HCT116 (cell line): ENCODE data around the gene RPL38. TPM values are rescaled to one million over a fixed set of nuclear protein-coding genes. Genes with fewer than 3 reads are reported as not detected.

Experiments used
- ATAC-seq: fragments of 200-7000 bp; cut with Tn5 transposase; 2 replicates; pipeline ENCODE4 v1.9.1; 2020; ENCODE audit warnings: mild to moderate bottlenecking, moderate library complexity
- BruUV-seq: library from RNA; stranded (reverse); fragments of 400-500 nt; replicated peaks from 2 replicates; lab custom pipeline; 2021; lab: Mats Ljungman, UMichigan
- CTCF ChIA-PET: fragments of 300-600 bp; sonication (Branson Sonifier 250); formaldehyde crosslinking; loops from one replicate; lab custom pipeline; 2021; ENCODE audit warnings: antibody characterized with exemption; lab: Charles Lee
- POLR2A ChIA-PET: fragments of 300-600, 350-600 bp; sonication (Branson Sonifier 250); formaldehyde crosslinking; loops from one replicate; lab custom pipeline; 2021; ENCODE audit warnings: antibody characterized with exemption; lab: Charles Lee
- RAD21 ChIA-PET, 2 experiments: fragments of 300-600 bp; sonication (Branson Sonifier 250); formaldehyde crosslinking; loops; one replicate each; lab custom pipeline; 2023; ENCODE audit warnings: low total read pairs in 2 of 2; ENCODE audit not compliant: uncharacterized antibody in 2 of 2, unreplicated experiment in 2 of 2, low non-redundant PET in 1 of 2; lab: Charles Lee
- DNase-seq: peaks from one replicate; pipeline ENCODE4 v3.0.0-alpha.2; 2010; ENCODE audit warnings: low read depth, low spot score
- H2AFZ ChIP-seq: fragments of 200-600 bp; shearing (Covaris generic), sonication (generic); 2 replicates; pipeline ENCODE4 v1.6.1; 2017; ENCODE audit warnings: low read depth, mixed run types, mixed read lengths, antibody characterized with exemption, low read length; ENCODE audit not compliant: poor library complexity, severe bottlenecking
- H3K27ac ChIP-seq: 2 replicates; pipeline ENCODE4 v1.5.1; 2012; ENCODE audit warnings: low read depth, low read length
- H3K27me3 ChIP-seq: fragments of 200-600 bp; sonication (generic); 2 replicates; pipeline ENCODE4 v1.6.1; 2016; ENCODE audit warnings: mixed run types, low read length, mixed read lengths; ENCODE audit not compliant: insufficient read depth
- H3K36me3 ChIP-seq, 2 experiments: fragments of 200-500 bp in 1 of 2; fragments of 200-600 bp in 1 of 2; sonication (Bioruptor generic) in 1 of 2; sonication (generic) in 1 of 2; 2 replicates each; pipeline versions ENCODE4 v1.5.1 to v1.6.1; 2014 to 2016; ENCODE audit warnings: low read length in 2 of 2, inconsistent platforms in 1 of 2, mixed read lengths in 1 of 2, mixed run types in 1 of 2; ENCODE audit not compliant: insufficient read depth in 2 of 2, control insufficient read depth in 1 of 2
- H3K4me1 ChIP-seq, 2 experiments: fragments of 200-600 bp in 1 of 2; sonication (generic) in 1 of 2; 2 replicates each; pipeline versions ENCODE4 v1.5.1 to v1.6.1; 2012 to 2017; ENCODE audit warnings: low read length in 2 of 2, inconsistent platforms in 1 of 2, mild to moderate bottlenecking in 1 of 2, mixed read lengths in 1 of 2, mixed run types in 1 of 2, moderate library complexity in 1 of 2; ENCODE audit not compliant: insufficient read depth in 2 of 2, control insufficient read depth in 1 of 2
- H3K4me2 ChIP-seq: fragments of 200-600 bp; sonication (generic); 2 replicates; pipeline ENCODE4 v1.6.1; 2017; ENCODE audit warnings: mixed run types, low read length, mixed read lengths
- H3K4me3 ChIP-seq, 2 experiments: fragments of 200-600 bp in 1 of 2; sonication (generic) in 1 of 2; replicated peaks in 1 of 2; 2 replicates each; pipeline ENCODE4 v1.5.1; 2011 to 2016; ENCODE audit warnings: low read length in 2 of 2, control low read depth in 1 of 2, low read depth in 1 of 2, mild to moderate bottlenecking in 1 of 2, mixed read lengths in 1 of 2, mixed run types in 1 of 2
- H3K79me2 ChIP-seq: fragments of 200-600 bp; sonication (generic); 2 replicates; pipeline ENCODE4 v1.6.1; 2017; ENCODE audit warnings: mild to moderate bottlenecking, mixed run types, low read length, moderate library complexity, mixed read lengths; ENCODE audit not compliant: insufficient read depth
- H3K9ac ChIP-seq: fragments of 200-600 bp; sonication (generic); 2 replicates; pipeline ENCODE4 v1.6.1; 2016; ENCODE audit warnings: low read length, mixed read lengths
- H3K9me2 ChIP-seq: fragments of 200-600 bp; sonication (generic), shearing (Covaris generic); 2 replicates; pipeline ENCODE4 v1.6.1; 2017; ENCODE audit warnings: mixed run types, mild to moderate bottlenecking, moderate library complexity; ENCODE audit not compliant: insufficient read depth
- H3K9me3 ChIP-seq, 2 experiments: fragments of 200-500 bp in 1 of 2; fragments of 200-600 bp in 1 of 2; sonication (Bioruptor generic) in 1 of 2; sonication (generic) in 1 of 2; 2 replicates each; pipeline ENCODE4 v1.6.1; 2014 to 2017; ENCODE audit warnings: low read length in 2 of 2, mixed read lengths in 2 of 2, inconsistent platforms in 1 of 2, low read depth in 1 of 2, mild to moderate bottlenecking in 1 of 2, mixed run types in 1 of 2, moderate library complexity in 1 of 2; ENCODE audit not compliant: control insufficient read depth in 1 of 2, insufficient read depth in 1 of 2
- H4K20me1 ChIP-seq: fragments of 200-600 bp; sonication (generic), shearing (Covaris generic); 2 replicates; pipeline ENCODE4 v1.6.1; 2017; ENCODE audit warnings: mixed run types, mild to moderate bottlenecking, moderate library complexity; ENCODE audit not compliant: insufficient read depth
- CBX3 ChIP-seq: IDR thresholded peaks from 2 replicates; pipeline ENCODE4 v1.6.1; 2012; ENCODE audit warnings: low read depth
- CEBPB ChIP-seq: IDR thresholded peaks from 2 replicates; pipeline ENCODE4 v1.6.1; 2012; ENCODE audit warnings: low read depth
- EGR1 ChIP-seq: IDR thresholded peaks from 2 replicates; pipeline ENCODE4 v1.6.1; 2012; ENCODE audit warnings: low read depth
- EZH2 ChIP-seq: fragments of 200-600 bp; sonication (generic); IDR thresholded peaks from 2 replicates; pipeline ENCODE4 v1.6.1; 2017; ENCODE audit warnings: antibody characterized with exemption, mixed run types
- POLR2AphosphoS5 ChIP-seq: IDR thresholded peaks from 2 replicates; pipeline ENCODE4 v1.6.1; 2011; ENCODE audit warnings: mild to moderate bottlenecking, low read depth, low read length, moderate library complexity
- SIN3A ChIP-seq: IDR thresholded peaks from 2 replicates; pipeline ENCODE4 v1.6.1; 2012; ENCODE audit warnings: low read depth
- SP1 ChIP-seq: IDR thresholded peaks from 2 replicates; pipeline ENCODE4 v1.6.1; 2012; ENCODE audit warnings: low read depth
- SRF ChIP-seq: IDR thresholded peaks from 2 replicates; pipeline ENCODE4 v1.6.1; 2012; ENCODE audit warnings: low read depth
- TCF7L2 ChIP-seq: IDR thresholded peaks from 2 replicates; pipeline ENCODE4 v1.7.0; 2011; ENCODE audit warnings: borderline replicate concordance, inconsistent platforms; ENCODE audit not compliant: insufficient read depth, insufficient read length; ENCODE audit errors: extremely low read depth
- YY1 ChIP-seq: IDR thresholded peaks from 2 replicates; pipeline ENCODE4 v1.6.1; 2011; ENCODE audit warnings: low read length, low read depth, moderate library complexity, mild to moderate bottlenecking; ENCODE audit not compliant: insufficient replicate concordance; ENCODE audit errors: extremely low read depth
- ZFX ChIP-seq: fragments of 450-650 bp; IDR thresholded peaks from 2 replicates; pipeline ENCODE4 v1.6.1; 2017
- intact Hi-C: fragments of 100-400 bp; cut with micrococcal nuclease; formaldehyde crosslinking; loops from 2 replicates; pipeline ENCODE4 v1.10.0; 2022
- total RNA-seq: library from RNA; stranded (reverse); gene quantifications from one replicate; pipeline ENCODE4 v1.2.1, GENCODE V29; 2021; ENCODE audit not compliant: unreplicated experiment
- TF ChIP-seq, protein P1 (sequence below): IDR thresholded peaks from 2 replicates; pipeline ENCODE4 v1.6.1; 2012
- TF ChIP-seq, protein P2 (sequence below): IDR thresholded peaks from 2 replicates; pipeline ENCODE4 v1.6.1; 2012; ENCODE audit warnings: low read depth

RPL38 gene
- total RNA-seq, 1 experiment from 2014 or later = 1,628 TPM

DNA sequence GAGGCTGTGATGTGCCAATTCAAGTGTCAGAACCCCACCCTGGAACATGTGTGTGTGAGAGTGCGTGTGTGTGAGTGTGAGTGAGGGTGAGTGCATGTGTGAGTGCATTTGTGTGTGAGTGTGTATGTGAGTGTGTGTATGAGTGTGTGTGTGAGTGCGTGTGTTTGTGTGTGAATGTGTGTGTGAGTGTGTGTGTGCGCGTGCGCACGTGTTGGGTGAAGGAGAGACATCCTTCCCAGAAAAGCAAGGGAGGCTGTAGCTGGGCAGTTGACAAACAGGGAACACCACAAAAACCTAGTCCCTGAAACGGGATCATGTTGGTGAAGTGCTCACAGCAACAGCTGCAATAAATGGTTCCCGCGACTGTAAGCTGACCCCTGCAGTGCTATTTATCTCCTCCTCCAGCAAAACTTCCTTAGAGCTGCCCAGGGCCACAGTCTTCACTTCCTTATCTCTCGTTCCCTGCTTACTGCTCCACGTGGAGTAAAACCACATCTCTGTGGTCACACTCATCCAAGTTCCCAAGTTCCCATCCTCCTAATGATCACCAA, 40.1 kb upstream of the RPL38 start:
- no peak overlapping the region for H3K27ac ChIP-seq
- BruUV-seq = no TSS peak
- POLR2A ChIA-PET = no interaction called here
- no peaks in the 10 kb centered on the region for H3K79me2 ChIP-seq
- H3K9me3 ChIP-seq = no peaks in the 10 kb centered on the region
- no peak overlapping the region for H2AFZ ChIP-seq
- peaks cover 37% of the 10 kb centered on the region for H3K27me3 ChIP-seq
- DNase-seq = no peak
- no peak overlapping the region for H3K9ac ChIP-seq
- CTCF ChIA-PET = interaction anchor here (1.1 kb wide), 1 partner anchor 36 kb away, joined by 3 read pairs; no protein-coding TSS in a partner anchor
- H3K36me3 ChIP-seq = no peaks in the 10 kb centered on the region
- RAD21 ChIA-PET = no interaction called here
- H3K9me2 ChIP-seq = no peaks in the 10 kb centered on the region
- no peak overlapping the region for H3K4me2 ChIP-seq
- H4K20me1 ChIP-seq = no peaks in the 10 kb centered on the region
- intact Hi-C loops = no loop called here
- no peaks in the 10 kb centered on the region for H3K4me1 ChIP-seq
- TF ChIP-seq YY1 (no peak), ZFX (no peak), POLR2AphosphoS5 (no peak), SRF (no peak), EGR1 (no peak), SIN3A (no peak), SP1 (no peak), CEBPB (no peak), CBX3 (no peak), TCF7L2 (no peak), EZH2 (no peak)
- TF ChIP-seq, protein P1, sequence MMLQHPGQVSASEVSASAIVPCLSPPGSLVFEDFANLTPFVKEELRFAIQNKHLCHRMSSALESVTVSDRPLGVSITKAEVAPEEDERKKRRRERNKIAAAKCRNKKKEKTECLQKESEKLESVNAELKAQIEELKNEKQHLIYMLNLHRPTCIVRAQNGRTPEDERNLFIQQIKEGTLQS = no peak
- TF ChIP-seq, protein P2, sequence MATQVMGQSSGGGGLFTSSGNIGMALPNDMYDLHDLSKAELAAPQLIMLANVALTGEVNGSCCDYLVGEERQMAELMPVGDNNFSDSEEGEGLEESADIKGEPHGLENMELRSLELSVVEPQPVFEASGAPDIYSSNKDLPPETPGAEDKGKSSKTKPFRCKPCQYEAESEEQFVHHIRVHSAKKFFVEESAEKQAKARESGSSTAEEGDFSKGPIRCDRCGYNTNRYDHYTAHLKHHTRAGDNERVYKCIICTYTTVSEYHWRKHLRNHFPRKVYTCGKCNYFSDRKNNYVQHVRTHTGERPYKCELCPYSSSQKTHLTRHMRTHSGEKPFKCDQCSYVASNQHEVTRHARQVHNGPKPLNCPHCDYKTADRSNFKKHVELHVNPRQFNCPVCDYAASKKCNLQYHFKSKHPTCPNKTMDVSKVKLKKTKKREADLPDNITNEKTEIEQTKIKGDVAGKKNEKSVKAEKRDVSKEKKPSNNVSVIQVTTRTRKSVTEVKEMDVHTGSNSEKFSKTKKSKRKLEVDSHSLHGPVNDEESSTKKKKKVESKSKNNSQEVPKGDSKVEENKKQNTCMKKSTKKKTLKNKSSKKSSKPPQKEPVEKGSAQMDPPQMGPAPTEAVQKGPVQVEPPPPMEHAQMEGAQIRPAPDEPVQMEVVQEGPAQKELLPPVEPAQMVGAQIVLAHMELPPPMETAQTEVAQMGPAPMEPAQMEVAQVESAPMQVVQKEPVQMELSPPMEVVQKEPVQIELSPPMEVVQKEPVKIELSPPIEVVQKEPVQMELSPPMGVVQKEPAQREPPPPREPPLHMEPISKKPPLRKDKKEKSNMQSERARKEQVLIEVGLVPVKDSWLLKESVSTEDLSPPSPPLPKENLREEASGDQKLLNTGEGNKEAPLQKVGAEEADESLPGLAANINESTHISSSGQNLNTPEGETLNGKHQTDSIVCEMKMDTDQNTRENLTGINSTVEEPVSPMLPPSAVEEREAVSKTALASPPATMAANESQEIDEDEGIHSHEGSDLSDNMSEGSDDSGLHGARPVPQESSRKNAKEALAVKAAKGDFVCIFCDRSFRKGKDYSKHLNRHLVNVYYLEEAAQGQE = no peak
- TF ChIP-seq, all 23 proteins: peak for 0
- no peak overlapping the region for H3K4me3 ChIP-seq
- ATAC-seq = no peak
